HG03565 (cell line): ENCODE measurements around the gene GATA2.

Source experiments
- ATAC-seq: cut with Tn5 transposase; IDR thresholded peaks from one replicate; pipeline ENCODE4 v1.9.1; 2021; ENCODE audit warnings: mild to moderate bottlenecking, moderate library complexity; ENCODE audit not compliant: unreplicated experiment

The GATA2 gene

DNA sequence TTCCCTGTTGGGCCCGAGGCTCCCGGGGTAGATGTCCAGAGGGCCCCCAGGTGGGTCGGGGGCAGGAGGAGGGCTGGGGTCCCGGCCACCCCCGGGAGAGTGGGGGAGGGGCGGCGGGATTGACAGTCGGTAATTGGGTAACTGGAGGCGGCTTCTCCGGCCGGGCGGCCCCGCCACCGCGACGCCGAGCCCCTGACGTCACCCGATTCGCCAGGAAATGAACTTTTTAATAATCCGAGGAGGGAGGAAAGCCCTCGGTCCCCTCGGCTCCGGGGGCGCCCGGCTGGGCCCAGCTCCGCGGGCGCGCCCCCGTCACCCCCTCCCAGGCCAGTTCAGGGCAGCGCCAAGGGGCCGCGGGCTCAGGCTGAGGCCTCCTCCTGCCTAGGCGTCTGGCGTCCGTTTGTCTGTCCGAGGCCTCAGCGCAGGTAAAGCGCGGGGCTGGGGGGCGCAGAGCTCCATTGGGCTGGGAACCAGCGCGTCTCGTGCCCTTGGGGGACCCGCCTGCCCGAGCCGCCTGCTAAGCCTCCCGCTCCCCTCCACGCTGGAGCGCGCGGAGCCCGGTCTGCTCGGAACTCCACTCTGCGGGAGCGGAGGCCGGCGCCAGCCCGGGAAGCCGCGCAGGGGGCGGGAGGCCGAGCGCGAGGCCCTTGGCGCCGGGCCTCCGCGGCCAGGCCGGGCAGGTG lies 3.9 kb downstream of the GATA2 start:
- ATAC-seq: no peak

DNA sequence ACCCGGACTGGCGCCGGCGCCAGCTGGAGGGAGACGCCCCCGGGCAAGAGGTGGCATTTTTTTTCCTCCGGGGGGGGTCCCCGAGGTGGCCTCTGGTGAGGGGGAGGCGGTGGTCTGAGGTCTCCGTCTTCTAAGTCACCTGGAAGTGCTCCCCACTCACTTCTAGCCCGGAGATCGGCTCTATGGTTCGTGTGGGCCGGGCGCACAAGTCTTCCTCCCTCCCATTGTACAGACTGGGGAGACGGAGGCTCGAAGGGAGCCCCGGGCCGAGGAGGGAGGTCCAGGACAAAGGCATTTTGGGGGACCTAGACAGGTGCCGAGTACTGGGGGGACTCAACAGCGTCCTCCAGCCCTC lies 4.4 kb downstream of the GATA2 start:
- ATAC-seq: no peak

DNA sequence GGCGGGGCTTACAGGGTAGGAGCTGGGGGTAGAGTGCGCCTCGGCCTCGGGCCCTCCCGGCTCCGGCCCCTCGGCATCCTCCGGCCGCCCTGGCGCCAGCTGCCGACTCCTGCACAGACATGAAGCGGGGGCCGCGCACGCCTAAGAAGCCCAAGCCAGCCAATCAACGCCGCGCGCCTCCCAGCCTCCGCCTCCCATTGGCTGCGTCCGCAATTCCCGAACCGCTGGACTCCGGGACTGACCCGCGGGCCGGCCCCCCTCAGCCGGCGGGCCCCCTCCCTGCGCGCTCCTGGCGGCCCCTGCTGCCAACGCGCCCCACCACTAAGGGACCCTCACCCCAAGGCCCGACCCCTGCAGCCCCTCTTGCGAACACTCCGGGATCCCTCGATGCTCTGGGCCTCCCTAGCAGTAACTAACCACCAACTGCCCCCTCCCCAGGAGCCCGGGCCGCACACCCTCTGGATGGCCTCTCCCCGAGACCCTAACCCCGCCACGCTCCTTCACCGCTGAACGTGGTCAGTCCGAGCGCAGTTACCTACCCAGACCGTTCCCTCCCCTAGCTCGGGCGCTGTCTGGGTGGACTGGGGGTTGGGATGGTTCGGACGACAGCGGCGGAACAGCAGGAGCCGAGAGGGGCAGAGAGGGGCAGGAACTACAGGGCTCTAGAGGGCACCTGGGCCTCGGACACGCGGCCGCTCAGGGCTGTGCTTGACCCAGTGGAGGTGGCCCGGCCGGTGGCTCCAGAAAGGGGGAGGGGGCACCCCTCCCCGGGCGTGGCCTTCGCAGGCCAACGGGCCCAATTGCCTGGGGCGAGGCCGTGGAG lies 5.0 kb downstream of the GATA2 start:
- no peak for ATAC-seq

DNA sequence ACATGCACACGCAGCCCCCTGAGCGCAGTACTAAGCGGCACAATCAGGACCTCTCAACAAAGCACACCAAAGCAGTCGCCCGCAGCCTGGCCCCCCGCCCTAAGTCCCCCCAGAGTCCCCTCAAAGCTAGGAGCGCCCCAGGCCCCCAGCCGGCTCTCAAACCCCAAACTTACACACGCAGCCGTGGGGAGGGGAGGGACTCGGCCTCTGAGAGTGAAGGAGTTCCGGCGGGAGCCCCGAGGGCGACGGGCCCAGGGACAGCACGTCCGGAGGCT lies 5.5 kb downstream of the GATA2 start:
- ATAC-seq: no peak

DNA sequence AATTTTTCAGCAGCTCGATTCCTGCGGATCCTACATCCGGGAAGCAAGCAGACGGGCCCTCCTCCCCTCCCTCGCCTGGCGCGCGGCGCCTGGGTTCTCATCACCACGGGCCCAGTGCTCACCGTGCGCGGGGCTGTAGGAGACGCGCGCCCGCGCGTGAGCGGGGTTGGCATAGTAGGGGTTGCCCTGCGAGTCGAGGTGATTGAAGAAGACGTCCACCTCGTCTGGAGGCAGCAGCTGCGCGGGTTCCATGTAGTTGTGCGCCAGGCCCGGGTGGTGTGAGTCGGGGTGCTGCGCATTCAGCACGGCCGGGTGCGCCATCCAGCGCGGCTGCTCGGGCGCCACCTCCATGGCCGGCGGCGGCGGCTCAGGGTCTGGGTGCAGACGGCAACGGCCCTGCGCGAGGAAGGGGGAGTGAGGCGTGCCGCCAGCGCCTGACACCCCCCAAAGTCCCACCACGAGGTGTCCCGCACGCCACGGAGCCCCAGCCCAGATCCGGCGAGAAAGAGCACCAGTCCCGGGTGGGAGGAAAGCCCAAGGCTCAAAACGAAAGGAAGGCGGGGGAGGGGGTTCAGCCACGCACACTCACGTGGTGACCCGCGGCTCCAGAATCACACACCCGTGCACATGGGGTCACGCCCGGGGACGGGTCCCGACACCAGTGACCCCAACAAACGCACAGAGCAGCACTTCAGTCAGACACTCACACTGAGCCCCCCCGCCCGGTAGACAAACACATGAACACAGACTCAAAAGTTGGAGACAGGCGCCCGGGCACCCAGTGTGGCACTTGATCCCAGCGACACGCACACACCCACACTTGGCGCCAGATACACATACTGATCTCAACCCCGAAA lies 6.1 kb downstream of the GATA2 start:
- ATAC-seq: no peak

DNA sequence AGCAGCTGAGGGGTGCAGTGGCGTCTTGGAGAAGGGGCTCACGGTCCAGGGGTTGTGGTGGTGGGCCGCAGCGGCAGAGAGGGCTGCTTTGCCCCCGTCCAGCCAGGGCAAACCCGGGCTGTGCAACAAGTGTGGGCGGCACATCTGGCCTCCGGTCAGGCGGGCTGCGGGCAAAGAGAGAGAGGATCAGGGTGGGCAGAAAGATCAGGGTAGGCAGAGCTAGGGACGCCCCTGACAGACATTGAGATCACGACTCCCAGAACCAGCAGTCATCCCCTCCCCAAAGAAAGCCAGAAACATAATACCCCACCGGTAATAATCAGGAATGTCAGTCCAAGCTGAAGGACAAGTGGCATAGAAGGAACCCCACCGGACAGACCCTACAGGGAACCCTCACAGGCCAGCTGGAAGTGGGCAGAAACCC lies 6.8 kb downstream of the GATA2 start:
- ATAC-seq: no peak

DNA sequence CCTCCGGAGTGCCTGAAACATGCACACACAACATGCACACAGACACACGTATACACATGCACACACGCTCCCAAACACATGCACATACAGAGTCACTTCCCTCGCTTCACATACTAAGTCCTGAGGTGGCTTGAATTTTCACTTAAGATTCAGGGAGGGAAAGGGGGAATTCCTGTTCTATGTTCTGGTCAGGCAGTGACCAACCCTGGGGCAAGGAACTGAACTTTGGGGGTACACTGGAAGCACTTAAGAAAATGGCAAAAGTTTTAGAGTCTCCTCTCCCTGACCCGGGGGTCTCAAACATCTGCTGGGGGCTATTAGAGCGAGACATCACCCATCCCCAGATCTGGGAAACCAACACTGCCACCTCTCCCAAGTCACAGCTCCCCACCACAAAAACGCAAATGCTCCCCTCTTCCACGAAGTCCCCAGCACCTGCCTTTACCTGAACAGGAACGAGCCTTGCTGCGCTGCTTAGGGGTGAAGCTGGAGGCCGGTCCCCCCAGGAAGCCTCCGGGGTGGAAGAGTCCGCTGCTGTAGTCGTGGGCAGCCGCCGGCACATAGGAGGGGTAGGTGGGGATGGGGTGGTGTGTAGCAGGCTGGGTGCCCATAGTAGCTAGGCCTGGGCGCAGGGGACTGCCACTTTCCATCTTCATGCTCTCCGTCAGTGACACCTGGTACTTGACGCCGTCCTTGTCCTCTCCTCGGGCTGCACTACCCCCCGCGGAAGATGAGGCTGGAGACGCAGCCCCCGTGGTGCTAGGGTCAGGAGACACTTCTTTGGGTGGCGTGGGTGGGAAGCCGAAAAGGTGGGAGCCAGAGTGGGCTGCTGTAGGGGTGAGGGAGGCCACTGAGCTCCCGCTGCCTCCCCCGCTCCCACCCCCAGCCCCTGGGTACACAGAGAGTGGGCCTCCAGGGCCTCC lies 7.5 kb downstream of the GATA2 start:
- no peak for ATAC-seq

DNA sequence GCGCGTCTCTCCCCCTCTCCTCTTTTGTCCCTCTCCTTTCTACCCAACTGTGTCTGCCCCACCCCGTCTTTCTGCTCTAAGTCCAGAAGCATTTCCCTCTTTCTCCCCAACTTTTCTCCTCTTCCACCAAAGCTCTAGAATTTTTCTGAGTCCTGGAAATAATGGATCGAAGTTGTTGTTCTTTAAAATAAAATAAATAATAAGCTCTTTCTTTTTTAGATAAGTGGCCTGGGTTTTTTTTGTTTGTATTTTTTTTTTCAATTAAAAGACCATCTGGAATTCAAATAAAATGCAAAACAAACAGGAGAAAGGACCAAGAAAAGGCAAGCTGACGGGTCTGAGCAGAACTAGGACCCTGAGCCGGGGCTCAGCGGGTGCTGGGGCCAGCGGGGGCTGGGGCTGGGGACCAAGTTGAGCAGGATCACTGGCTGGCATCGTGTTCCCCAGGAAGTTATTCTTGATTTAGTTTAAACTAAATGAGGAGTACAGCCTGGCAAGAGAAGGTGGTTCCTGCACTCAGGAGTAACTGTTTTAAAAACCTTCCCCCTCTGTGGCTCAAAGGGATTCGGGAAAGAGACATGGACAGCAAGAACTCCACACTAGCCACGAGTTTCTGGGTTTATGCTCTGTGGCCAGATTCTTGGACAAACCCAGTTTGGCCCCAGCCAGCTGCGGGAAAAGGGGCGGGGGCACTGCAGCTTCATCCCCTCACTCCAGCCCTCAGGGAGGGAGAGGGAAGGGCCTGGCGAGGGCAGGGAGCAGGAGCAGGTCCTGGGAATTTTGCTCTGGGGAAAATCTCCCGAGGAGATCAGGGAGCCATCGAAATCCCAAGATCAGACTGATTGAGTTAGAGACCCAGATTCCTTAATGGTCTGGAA lies 8.4 kb downstream of the GATA2 start:
- ATAC-seq: no peak

DNA sequence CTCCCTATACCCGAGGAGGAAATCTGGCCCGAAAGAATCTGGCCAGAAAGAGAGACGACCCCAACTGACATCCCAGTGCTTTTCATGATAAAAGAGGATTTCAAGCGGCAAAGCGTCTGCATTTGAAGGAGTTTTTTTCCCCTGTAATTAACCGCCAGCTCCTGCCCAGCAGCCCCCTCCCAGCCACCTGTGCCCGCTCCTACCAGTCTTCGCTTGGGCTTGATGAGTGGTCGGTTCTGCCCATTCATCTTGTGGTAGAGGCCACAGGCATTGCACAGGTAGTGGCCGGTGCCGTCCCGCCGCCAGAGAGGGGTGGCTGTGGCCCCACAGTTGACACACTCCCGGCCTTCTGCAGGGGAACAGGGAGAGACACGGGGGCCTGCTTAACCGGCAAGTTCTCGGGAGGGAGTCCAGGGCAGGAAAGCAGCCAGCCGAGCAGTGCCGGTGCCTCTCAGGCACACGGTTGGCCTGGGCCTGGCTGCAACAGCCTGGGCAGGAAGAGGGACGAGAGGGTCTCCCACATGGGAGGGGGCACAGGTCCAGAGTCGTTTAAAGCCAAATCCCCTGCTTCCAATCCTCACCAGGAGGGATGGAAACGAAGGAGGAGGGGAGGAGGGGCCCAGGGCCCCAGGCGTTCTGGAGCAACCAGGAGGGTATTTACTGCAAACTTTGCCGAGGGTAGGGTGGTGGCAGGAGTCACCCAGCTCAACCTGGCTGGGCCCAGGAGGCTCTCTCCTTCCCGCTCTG lies 9.2 kb downstream of the GATA2 start:
- no peak for ATAC-seq

DNA sequence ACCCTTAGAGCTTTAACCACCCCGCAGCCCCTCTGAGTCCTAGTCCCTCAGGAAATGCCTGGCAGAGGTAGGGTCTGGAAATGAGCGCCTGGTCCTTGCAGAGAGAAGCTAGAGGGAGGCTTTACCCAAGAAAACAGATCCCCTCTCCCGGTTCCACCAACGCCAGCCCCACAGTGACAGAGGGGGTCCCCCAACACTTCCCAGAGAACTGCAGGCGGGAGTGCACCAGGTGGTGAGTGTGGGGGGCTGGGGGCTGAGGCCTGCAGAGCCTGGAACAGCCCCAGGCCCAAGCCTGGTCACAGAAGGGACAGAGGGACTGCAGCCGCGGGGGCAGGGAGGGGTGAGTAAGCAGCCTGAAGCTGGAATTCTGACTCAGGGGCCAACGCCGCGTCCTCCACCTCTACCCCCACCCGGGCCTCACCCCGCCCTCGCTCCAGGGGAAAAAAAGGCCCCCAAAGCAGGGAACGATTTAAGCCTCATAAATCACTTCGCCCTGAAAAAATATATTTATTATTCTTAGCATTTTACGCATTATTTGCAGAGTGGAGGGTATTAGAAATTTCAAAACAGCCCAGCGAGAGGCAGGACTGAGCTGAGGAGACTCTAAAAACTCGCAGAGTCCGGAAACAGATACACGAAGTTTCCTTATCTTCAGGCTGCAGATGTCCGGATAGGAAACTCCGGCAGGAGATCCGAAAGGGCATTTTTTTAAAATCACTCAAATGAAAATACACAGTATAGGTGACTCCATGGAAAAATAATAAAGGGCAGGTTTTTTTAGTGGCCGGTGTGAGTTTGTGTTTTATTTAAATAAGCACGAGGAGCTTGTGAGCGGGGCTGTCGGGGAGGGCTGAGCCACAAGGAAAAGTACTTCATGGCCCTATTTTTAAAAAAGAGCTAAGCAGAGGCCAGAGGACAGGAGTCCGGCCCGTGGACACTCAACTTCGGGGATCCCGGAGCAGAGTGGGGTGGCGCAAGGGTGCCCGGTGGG lies 10.0 kb downstream of the GATA2 start:
- ATAC-seq: no peak

DNA sequence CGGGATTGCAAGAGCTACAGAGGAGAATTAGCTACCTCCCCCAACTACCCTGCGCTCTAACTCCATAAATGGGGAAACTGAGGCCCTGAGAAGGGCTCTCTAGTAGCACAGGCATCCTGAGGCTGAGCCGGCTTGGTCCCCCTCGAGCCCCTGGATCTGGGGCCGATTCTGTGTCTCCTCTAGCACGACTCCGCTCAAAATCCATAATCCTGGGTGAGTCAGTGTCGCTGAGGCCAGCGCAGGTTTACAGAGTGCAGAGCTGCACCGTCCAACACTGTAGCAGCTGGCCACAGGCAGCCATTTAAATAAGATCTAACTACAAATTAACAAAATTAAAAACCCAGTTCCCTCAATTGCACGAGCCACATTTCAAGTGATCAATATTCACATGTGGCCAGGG lies 10.8 kb downstream of the GATA2 start:
- ATAC-seq: no peak

DNA sequence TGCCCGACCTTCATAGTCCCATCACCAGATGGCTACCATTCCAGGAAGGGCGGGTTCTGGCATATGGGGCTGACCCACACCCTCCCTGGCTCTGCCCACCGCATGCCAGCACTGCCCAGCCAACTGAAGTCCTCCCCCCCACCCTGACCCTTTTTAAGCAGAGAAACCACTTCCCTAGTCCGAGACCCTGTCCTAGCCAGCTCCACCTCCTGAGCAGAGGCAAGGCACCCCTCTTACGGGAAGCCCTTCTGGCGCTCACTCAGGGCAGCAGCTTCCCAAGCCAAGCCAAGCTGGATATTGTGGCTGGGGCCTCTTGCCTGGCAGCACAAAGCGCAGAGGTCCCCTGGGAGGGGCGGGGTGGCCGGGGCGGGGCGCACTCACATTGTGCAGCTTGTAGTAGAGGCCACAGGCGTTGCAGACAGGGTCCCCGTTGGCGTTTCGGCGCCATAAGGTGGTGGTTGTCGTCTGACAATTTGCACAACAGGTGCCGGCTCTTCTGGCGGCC lies 11.5 kb downstream of the GATA2 start:
- ATAC-seq: no peak

DNA sequence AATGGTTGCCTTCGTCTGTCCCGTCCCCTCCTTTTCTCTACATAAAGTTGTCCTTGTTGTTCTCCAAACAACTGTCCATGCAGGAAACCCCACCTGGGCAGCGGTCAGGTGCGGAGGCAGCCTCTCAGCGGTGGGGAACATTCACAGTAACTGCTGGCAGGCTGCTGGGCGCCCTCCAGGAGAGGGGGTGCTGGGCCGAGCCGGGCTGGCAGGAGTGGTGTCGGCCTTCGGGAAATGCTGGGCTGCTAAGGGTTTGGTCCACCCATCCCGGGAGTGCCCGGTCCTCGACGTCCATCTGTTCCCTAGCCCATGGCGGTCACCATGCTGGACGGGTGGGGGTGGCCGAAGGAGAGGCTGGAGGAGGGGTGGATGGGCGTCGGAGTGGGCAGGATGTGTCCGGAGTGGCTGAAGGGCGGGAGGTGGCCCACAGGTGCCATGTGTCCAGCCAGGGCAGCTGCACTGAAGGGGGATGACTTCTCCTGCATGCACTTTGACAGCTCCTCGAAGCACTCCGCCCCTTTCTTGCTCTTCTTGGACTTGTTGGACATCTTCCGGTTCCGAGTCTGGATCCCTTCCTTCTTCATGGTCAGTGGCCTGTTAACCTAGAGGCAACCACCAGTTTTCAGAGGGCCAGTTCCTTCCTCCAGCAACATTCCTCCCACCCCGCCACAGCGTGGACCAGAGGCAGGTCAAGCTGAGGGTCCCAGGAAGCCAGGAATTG lies 12.1 kb downstream of the GATA2 start:
- no peak for ATAC-seq

DNA sequence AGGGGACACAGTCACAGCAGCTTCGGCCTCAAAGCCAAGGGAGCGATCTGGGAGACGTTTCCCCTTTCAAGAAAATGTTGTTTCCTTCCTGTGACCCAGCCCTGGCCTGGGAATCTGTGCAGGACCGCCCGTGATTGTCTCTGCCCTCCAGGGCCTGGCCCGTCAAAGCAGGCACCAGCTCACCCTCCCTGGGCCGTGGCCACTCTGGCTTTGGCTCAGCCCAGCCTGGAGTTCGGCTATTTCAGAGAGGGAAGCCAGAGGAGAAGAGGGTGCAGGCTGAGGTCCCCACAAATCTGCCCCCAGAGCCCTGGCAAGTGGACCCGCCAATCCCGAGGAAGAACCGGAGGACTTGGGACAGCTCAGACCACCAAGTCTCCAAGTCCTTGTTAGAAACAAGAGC lies 12.7 kb downstream of the GATA2 start:
- no peak for ATAC-seq

DNA sequence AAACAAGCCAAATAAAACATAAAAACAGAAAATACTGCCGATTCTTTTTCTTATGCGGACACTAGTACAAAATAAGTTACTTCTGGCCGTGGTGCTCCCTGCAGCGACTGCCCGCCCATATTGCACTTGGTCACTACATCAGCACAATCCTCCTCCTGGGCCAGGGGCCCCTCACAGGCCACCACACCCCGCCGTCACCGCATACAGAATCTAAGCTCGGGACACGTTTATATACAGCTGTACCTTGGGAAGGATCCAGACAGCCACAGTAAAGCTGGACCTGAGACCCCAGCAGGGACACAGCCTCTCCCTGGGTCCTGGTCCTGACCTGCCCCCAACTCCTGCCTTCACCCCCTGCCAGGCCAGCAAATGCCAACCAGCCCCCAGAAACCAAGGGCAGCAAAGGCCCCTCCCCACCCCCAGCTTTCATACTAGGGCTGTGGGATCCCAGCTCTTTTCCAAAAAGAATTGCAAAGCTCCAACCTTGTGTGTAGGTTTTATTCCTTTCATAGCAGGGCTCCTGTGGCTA lies 13.4 kb downstream of the GATA2 start:
- no peak for ATAC-seq

DNA sequence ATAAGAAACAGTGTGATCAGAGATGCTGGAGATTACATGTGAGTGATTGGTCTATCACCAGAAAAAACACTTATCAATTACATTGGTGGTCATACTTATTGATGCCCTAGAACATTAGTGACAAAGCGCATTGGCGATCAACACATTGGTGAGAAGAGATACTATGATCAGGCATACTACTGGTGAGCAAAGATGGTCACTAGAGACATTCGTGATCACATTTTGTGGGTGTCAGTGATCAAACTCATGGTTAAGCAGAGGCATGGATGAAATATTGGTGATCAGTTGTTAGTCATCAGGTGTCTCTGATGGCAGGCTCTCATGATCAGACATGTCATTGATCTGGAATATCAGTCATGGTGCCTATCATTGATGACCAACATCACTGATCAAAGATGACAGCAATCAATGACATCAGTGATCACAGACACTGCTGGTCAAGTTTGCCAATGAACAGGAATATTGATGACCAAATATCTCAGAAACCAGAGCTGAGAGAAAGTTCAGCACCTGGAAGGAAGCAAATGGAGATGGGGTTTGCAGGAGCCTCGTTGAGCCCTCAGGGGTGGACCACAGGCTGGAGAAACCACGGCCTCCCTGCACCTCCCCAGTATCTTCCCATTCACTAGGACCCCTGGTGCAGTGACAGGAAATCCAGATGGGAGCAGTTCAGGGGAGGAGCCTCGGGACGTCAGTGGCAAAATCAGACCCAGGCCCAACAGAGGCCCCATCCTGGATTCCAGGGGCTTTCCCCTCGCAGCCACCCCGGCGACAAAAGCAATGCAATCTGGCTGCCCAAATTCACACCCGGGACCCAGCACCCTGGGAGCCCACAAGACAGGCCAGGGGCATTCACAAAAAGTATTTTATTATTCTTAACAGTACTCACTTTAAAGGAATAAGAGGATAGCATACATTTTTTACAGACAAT lies 14.2 kb downstream of the GATA2 start:
- ATAC-seq: no peak
